Cardiac fibroblast (primary cell): ENCODE data around the gene NANOS2.
"Not testable (repeated sequence)": the region's sequence is repeated elsewhere in the genome, so short reads cannot be mapped to it uniquely, and the experiment has no call there.

Experiments used
- DNase-seq, 2 donors: peaks; one replicate each; pipeline versions ENCODE4 v3.0.0 to v3.0.0-alpha.2; 2010; ENCODE audit warnings: low read depth in 2 of 2
- H3K4me3 ChIP-seq, 2 donors: replicated peaks in 1 of 2; 1 replicate in 1 of 2; 2 replicates in 1 of 2; pipeline ENCODE4 v1.5.1; 2011; ENCODE audit warnings: low read depth in 2 of 2, low read length in 2 of 2, mild to moderate bottlenecking in 2 of 2, moderate library complexity in 1 of 2
- CTCF ChIP-seq: IDR thresholded peaks from one replicate; pipeline ENCODE4 v1.5.1; 2011; ENCODE audit warnings: low read depth, mild to moderate bottlenecking, low read length, inconsistent platforms

The NANOS2 gene

GRCh38 chr19:45876161-45876410 is 38.5 kb downstream of the NANOS2 start:
- H3K4me3 ChIP-seq: no peak overlapping the region
- DNase-seq: no peak
- no peak for TF ChIP-seq CTCF

GRCh38 chr19:45874620-45874966 is 40.0 kb downstream of the NANOS2 start:
- no peak overlapping the region for H3K4me3 ChIP-seq
- TF ChIP-seq CTCF: no peak

GRCh38 chr19:45873219-45873772 is 41.3 kb downstream of the NANOS2 start:
- H3K4me3 ChIP-seq: no peak overlapping the region
- TF ChIP-seq CTCF: no peak
- DNase-seq: no peak

More at GRCh38 chr19:45874620-45874966, 40.0 kb downstream of the NANOS2 start:
- DNase-seq: no peak

GRCh38 chr19:45872095-45872919 is 42.3 kb downstream of the NANOS2 start:
- TF ChIP-seq CTCF: no peak
- no peak for DNase-seq
- no peak overlapping the region for H3K4me3 ChIP-seq

- H3K4me3 ChIP-seq: no peak overlapping the region
- DNase-seq: no peak
- no peak for TF ChIP-seq CTCF
These were observed 43.8 kb downstream of the NANOS2 start for GRCh38 chr19:45870798-45871197.

GRCh38 chr19:45867241-45867640 is 47.3 kb downstream of the NANOS2 start:
- not testable (repeated sequence) for H3K4me3 ChIP-seq, DNase-seq

- no peak for TF ChIP-seq CTCF
- no peak overlapping the region for H3K4me3 ChIP-seq
- DNase-seq: no peak
These were observed 48.0 kb downstream of the NANOS2 start for GRCh38 chr19:45866400-45867176.
